22Rv1 (cell line): ENCODE data around the gene USP38.

Experiments used
- CTCF ChIP-seq: fragments of 450-650 bp; IDR thresholded peaks from 2 replicates; pipeline ENCODE4 v1.5.1; 2017; ENCODE audit warnings: mild to moderate bottlenecking
- ZFX ChIP-seq: fragments of 450-650 bp; IDR thresholded peaks from 2 replicates; pipeline ENCODE4 v1.6.1; 2017; ENCODE audit warnings: antibody characterized with exemption, borderline replicate concordance

- TF ChIP-seq CTCF, result no peak
- TF ChIP-seq ZFX, result no peak
Observed at GRCh38 chr4:143232277-143232676, 47.6 kb downstream of the USP38 start.
